ENCODE measurements around the gene CD40LG.

DNA sequence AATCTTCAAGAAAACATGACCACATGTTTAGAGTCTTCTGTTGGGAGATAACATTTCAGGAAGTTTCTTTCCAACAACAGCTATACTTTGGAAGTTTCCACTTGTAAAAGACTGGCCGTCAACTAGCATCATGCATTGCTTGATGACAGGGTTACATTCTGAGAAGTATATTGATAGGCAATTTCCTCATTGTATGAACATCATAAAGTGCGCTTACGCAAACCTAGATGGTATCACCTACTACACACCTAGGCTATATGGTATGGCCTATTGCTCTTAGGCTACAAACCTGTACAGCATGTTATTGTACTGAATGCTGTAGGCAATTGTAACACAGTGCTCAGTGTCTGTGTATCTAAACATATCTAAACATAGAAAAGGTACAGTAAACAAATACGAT lies 25.4 kb upstream of the CD40LG start:
- TF ChIP-seq, protein P1, sequence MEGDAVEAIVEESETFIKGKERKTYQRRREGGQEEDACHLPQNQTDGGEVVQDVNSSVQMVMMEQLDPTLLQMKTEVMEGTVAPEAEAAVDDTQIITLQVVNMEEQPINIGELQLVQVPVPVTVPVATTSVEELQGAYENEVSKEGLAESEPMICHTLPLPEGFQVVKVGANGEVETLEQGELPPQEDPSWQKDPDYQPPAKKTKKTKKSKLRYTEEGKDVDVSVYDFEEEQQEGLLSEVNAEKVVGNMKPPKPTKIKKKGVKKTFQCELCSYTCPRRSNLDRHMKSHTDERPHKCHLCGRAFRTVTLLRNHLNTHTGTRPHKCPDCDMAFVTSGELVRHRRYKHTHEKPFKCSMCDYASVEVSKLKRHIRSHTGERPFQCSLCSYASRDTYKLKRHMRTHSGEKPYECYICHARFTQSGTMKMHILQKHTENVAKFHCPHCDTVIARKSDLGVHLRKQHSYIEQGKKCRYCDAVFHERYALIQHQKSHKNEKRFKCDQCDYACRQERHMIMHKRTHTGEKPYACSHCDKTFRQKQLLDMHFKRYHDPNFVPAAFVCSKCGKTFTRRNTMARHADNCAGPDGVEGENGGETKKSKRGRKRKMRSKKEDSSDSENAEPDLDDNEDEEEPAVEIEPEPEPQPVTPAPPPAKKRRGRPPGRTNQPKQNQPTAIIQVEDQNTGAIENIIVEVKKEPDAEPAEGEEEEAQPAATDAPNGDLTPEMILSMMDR (IDR thresholded peaks at IDR 0.05): no peak
- TF ChIP-seq EZH2 (IDR thresholded peaks at IDR 0.05; ENCODE audit: borderline replicate concordance, insufficient read depth, low read depth, low read length, poor library complexity, severe bottlenecking): no peak
